CD4-positive, alpha-beta T cell (primary cell): Measurements from ENCODE around the gene HAPSTR1. TPM values are rescaled to one million over a fixed set of nuclear protein-coding genes. Genes with fewer than 3 reads are reported as not detected.

Source experiments
- ATAC-seq: fragments of 200-7000 bp; cut with Tn5 transposase; one replicate; pipeline ENCODE4 v1.10.0; 2022; ENCODE audit warnings: mild to moderate bottlenecking; ENCODE audit not compliant: poor library complexity
- CTCF ChIA-PET: fragments of 350-600 bp; sonication (Branson Sonifier 250); formaldehyde crosslinking; loops from one replicate; lab custom pipeline; 2021; ENCODE audit warnings: antibody characterized with exemption, inconsistent platforms; lab: Charles Lee
- POLR2A ChIA-PET: fragments of 350-600 bp; sonication (Branson Sonifier 250); formaldehyde crosslinking; loops from one replicate; lab custom pipeline; 2021; ENCODE audit warnings: antibody characterized with exemption, inconsistent platforms; lab: Charles Lee
- DNase-seq, 14 experiments: peaks; one replicate each; pipeline ENCODE4 v3.0.0-alpha.2; 2013 to 2020; ENCODE audit warnings: mixed read lengths in 2 of 14
- H3K27ac ChIP-seq, 2 donors: one replicate each; pipeline versions ENCODE4 v1.5.1 to v1.7.0; 2013; ENCODE audit warnings: low read length in 2 of 2, low read depth in 1 of 2, mild to moderate bottlenecking in 1 of 2
- H3K27me3 ChIP-seq, 2 experiments: 1 replicate in 1 of 2; 2 replicates in 1 of 2; pipeline versions ENCODE4 v1.6.1 to v1.7.0; 2013; ENCODE audit warnings: low read length in 2 of 2, control low read depth in 1 of 2, mild to moderate bottlenecking in 1 of 2, moderate library complexity in 1 of 2; ENCODE audit not compliant: insufficient read depth in 2 of 2, control insufficient read depth in 1 of 2
- H3K36me3 ChIP-seq: one replicate; pipeline ENCODE4 v1.6.1; 2013; ENCODE audit warnings: low read length, control low read depth; ENCODE audit not compliant: insufficient read depth
- H3K4me1 ChIP-seq: one replicate; pipeline ENCODE4 v1.6.1; 2013; ENCODE audit warnings: low read length, control low read depth; ENCODE audit not compliant: insufficient read depth
- H3K4me3 ChIP-seq: one replicate; pipeline ENCODE4 v1.5.1; 2013; ENCODE audit warnings: mild to moderate bottlenecking, low read length, moderate library complexity
- H3K9me3 ChIP-seq, 2 experiments: 1 replicate in 1 of 2; 2 replicates in 1 of 2; pipeline versions ENCODE4 v1.6.1 to v1.7.0; 2013; ENCODE audit warnings: low read length in 2 of 2, mild to moderate bottlenecking in 2 of 2, control low read depth in 1 of 2, moderate library complexity in 1 of 2; ENCODE audit not compliant: control insufficient read depth in 1 of 2, insufficient read depth in 1 of 2
- H3K27ac Mint-ChIP-seq: one replicate; pipeline ENCODE4 v1.8.0; 2020; ENCODE audit warnings: mixed read lengths
- H3K27me3 Mint-ChIP-seq: one replicate; pipeline ENCODE4 v1.8.0; 2021; ENCODE audit warnings: mixed read lengths
- H3K36me3 Mint-ChIP-seq: one replicate; pipeline ENCODE4 v1.8.0; 2021; ENCODE audit warnings: low read depth, mixed read lengths
- H3K4me1 Mint-ChIP-seq: one replicate; pipeline ENCODE4 v1.8.0; 2021; ENCODE audit warnings: low read depth, mixed read lengths
- H3K4me3 Mint-ChIP-seq: one replicate; pipeline ENCODE4 v1.8.0; 2020; ENCODE audit warnings: mild to moderate bottlenecking, mixed read lengths
- H3K9me3 Mint-ChIP-seq: one replicate; pipeline ENCODE4 v1.8.0; 2020; ENCODE audit warnings: mixed read lengths
- CTCF ChIP-seq: fragments of 200-600 bp; IDR thresholded peaks from one replicate; pipeline ENCODE4 v1.8.0; 2022; ENCODE audit warnings: antibody characterized with exemption, mild to moderate bottlenecking
- intact Hi-C, 2 experiments: fragments of 100-400 bp; cut with DNase I in 1 of 2; cut with micrococcal nuclease in 1 of 2; formaldehyde crosslinking; loops; one replicate each; pipeline versions ENCODE4 v1.15.1 to v1.9.0; 2023 to 2025; cut with DNase I, micrococcal nuclease
- total RNA-seq, 174 experiments: library from RNA in 2 of 174; stranded (reverse) in 2 of 174; gene quantifications; one replicate each; pipeline ENCODE4 v1.2.3 and lab custom pipeline; 2021 to 2026

The HAPSTR1 gene
- total RNA-seq, 2 experiments from 2014 or later: 152 to 153 TPM

DNA sequence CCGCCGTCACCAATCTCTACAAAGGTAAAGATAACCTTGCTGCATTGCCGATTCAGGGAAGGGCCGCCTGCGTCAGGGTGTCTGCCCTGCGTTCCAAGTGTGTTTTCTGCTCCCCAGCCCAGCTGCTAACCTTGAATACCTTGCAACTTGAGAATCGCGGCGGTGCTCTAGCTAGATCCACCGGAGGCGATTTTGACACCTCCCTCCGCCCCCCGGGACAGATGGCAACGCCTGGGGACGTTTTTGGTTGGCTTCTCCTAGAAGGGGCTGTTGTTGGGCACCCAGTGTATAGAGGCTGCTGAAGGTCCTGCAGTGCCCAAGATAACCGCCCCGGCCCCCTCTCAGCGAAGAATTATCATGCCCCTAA lies 1.5 kb downstream of the HAPSTR1 start:
- ATAC-seq (no peak), DNase-seq (peak in 11 of 14 experiments; percentile 11 to 47 (median 25))
- no peaks in the 10 kb centered on the region for H3K27me3 Mint-ChIP-seq
- peaks cover 62% of the 10 kb centered on the region for H3K36me3 Mint-ChIP-seq
- H3K27me3 ChIP-seq: no peaks in the 10 kb centered on the region
- peaks cover 43% of the 10 kb centered on the region for H3K36me3 ChIP-seq
- H3K4me3 Mint-ChIP-seq: peak overlapping the region; percentile 96
- peak overlapping the region; percentile 97 for H3K27ac Mint-ChIP-seq
- peaks cover 37% of the 10 kb centered on the region for H3K4me1 ChIP-seq
- peaks cover 60% of the 10 kb centered on the region for H3K4me1 Mint-ChIP-seq
- H3K9me3 ChIP-seq: no peaks in the 10 kb centered on the region
- H3K27ac ChIP-seq: peak overlapping the region; percentile 75 to 90
- H3K9me3 Mint-ChIP-seq: no peaks in the 10 kb centered on the region
- no peak for TF ChIP-seq CTCF
- intact Hi-C loops: loop anchor here (1.0 to 5.0 kb wide), 7 partner anchors 34 to 1294 kb away; partner anchors contain the start of genes PMM2 (in 2 of the 2), TMEM186 (in 2 of the 2), USP7 (in 2 of the 2) and ATF7IP2 (in 1 of the 2)
- ChIA-PET POLR2A (interaction anchor here (2.0 to 4.1 kb wide), 7 partner anchors 9 to 224 kb away, joined by 6 to 81 read pairs (median 41); partner anchors contain the start of genes CARHSP1 and USP7), CTCF (no interaction called here)
- peak overlapping the region; percentile 89 for H3K4me3 ChIP-seq

GRCh38 chr16:9094011-9094846 lies 2.8 kb downstream of the HAPSTR1 start:
- H3K4me3 ChIP-seq: peak overlapping the region; percentile 89
- CTCF ChIA-PET: no interaction called here
- H3K27me3 ChIP-seq: no peaks in the 10 kb centered on the region
- peak overlapping the region; percentile 96 for H3K4me3 Mint-ChIP-seq
- H3K36me3 Mint-ChIP-seq: peaks cover 75% of the 10 kb centered on the region
- peaks cover 50% of the 10 kb centered on the region for H3K4me1 ChIP-seq
- H3K27ac Mint-ChIP-seq: peak overlapping the region; percentile 97
- DNase-seq: no peak
- TF ChIP-seq CTCF: no peak
- no peaks in the 10 kb centered on the region for H3K27me3 Mint-ChIP-seq
- POLR2A ChIA-PET: interaction anchor here (0.6 to 4.1 kb wide), 3 partner anchors 7 to 226 kb away, joined by 3 to 81 read pairs (median 52); partner anchors contain the start of gene CARHSP1
- no peaks in the 10 kb centered on the region for H3K9me3 ChIP-seq
- peaks cover 72% of the 10 kb centered on the region for H3K4me1 Mint-ChIP-seq
- peaks cover 55% of the 10 kb centered on the region for H3K36me3 ChIP-seq
- no peak for ATAC-seq
- intact Hi-C loops: loop anchor here (5.0 kb wide), 6 partner anchors 33 to 1293 kb away; partner anchors contain the start of genes PMM2 (in 2 of the 2), TMEM186 (in 2 of the 2), ATF7IP2 (in 1 of the 2) and CARHSP1 (in 1 of the 2)
- H3K27ac ChIP-seq: no peak overlapping the region
- no peaks in the 10 kb centered on the region for H3K9me3 Mint-ChIP-seq

- peaks cover 50% of the 10 kb centered on the region for H3K4me1 ChIP-seq
- no peak overlapping the region for H3K27ac ChIP-seq
- H3K4me3 ChIP-seq: peak overlapping the region; percentile 89
- peaks cover 63% of the 10 kb centered on the region for H3K36me3 ChIP-seq
- ATAC-seq (no peak), DNase-seq (no peak)
- intact Hi-C loops: no loop called here
- CTCF ChIA-PET: no interaction called here
- no peaks in the 10 kb centered on the region for H3K27me3 ChIP-seq
- H3K27me3 Mint-ChIP-seq: no peaks in the 10 kb centered on the region
- H3K4me1 Mint-ChIP-seq: peaks cover 76% of the 10 kb centered on the region
- H3K9me3 Mint-ChIP-seq: no peaks in the 10 kb centered on the region
- peak overlapping the region; percentile 97 for H3K27ac Mint-ChIP-seq
- no peaks in the 10 kb centered on the region for H3K9me3 ChIP-seq
- H3K4me3 Mint-ChIP-seq: peak overlapping the region; percentile 96
- peaks cover 84% of the 10 kb centered on the region for H3K36me3 Mint-ChIP-seq
- POLR2A ChIA-PET: no interaction called here
- no peak for TF ChIP-seq CTCF
These were observed 3.7 kb downstream of the HAPSTR1 start for GRCh38 chr16:9095171-9095570.
